Trophoblast cell (in vitro differentiated cells and primary cell): ENCODE results near the gene PPIP5K1.

Experiments
- DNase-seq, 2 donors: peaks; one replicate each; pipeline ENCODE4 v3.0.0-alpha.2; 2016
- H2AFZ ChIP-seq: 2 replicates; pipeline ENCODE4 v1.6.1; 2013; ENCODE audit warnings: low read length, moderate library complexity, mild to moderate bottlenecking; ENCODE audit not compliant: insufficient read depth, poor library complexity
- H2AK5ac ChIP-seq: 2 replicates; pipeline ENCODE4 v1.6.1; 2013; ENCODE audit warnings: mild to moderate bottlenecking, low read length
- H2BK120ac ChIP-seq: 2 replicates; pipeline ENCODE4 v1.6.1; 2013; ENCODE audit warnings: low read length, mild to moderate bottlenecking, moderate library complexity; ENCODE audit not compliant: insufficient read depth, poor library complexity
- H2BK12ac ChIP-seq: 2 replicates; pipeline ENCODE4 v1.6.1; 2013; ENCODE audit warnings: mild to moderate bottlenecking, low read length, moderate library complexity
- H2BK5ac ChIP-seq: 2 replicates; pipeline ENCODE4 v1.6.1; 2013; ENCODE audit warnings: low read length, low read depth, moderate library complexity, mild to moderate bottlenecking; ENCODE audit not compliant: poor library complexity
- H3K14ac ChIP-seq: 2 replicates; pipeline ENCODE4 v1.6.1; 2013; ENCODE audit warnings: mild to moderate bottlenecking, low read length
- H3K18ac ChIP-seq: 2 replicates; pipeline ENCODE4 v1.6.1; 2013; ENCODE audit warnings: mild to moderate bottlenecking, low read length
- H3K23ac ChIP-seq: 2 replicates; pipeline ENCODE4 v1.6.1; 2013; ENCODE audit warnings: low read length
- H3K27ac ChIP-seq: 2 replicates; pipeline ENCODE4 v1.5.1; 2013; ENCODE audit warnings: low read depth, mild to moderate bottlenecking, inconsistent platforms, low read length, moderate library complexity
- H3K27me3 ChIP-seq: 2 replicates; pipeline ENCODE4 v1.6.1; 2013; ENCODE audit warnings: inconsistent platforms, mild to moderate bottlenecking, low read length, moderate library complexity; ENCODE audit not compliant: insufficient read depth
- H3K36me3 ChIP-seq, 2 experiments: 1 replicate in 1 of 2; 2 replicates in 1 of 2; pipeline ENCODE4 v1.6.1; 2013; ENCODE audit warnings: low read length in 2 of 2, mild to moderate bottlenecking in 2 of 2, moderate library complexity in 1 of 2; ENCODE audit not compliant: insufficient read depth in 2 of 2, control insufficient read depth in 1 of 2
- H3K4ac ChIP-seq: 2 replicates; pipeline ENCODE4 v1.6.1; 2013; ENCODE audit warnings: low read depth, mild to moderate bottlenecking, low read length, moderate library complexity
- H3K4me1 ChIP-seq, 2 experiments: 1 replicate in 1 of 2; 2 replicates in 1 of 2; pipeline ENCODE4 v1.6.1; 2013; ENCODE audit warnings: low read length in 2 of 2, mild to moderate bottlenecking in 2 of 2, moderate library complexity in 1 of 2; ENCODE audit not compliant: insufficient read depth in 2 of 2, control insufficient read depth in 1 of 2
- H3K4me2 ChIP-seq: 2 replicates; pipeline ENCODE4 v1.6.1; 2013; ENCODE audit warnings: inconsistent platforms, mild to moderate bottlenecking, low read length, moderate library complexity
- H3K4me3 ChIP-seq: 2 replicates; pipeline ENCODE4 v1.5.1; 2013; ENCODE audit warnings: mild to moderate bottlenecking, low read depth, low read length, inconsistent platforms
- H3K79me1 ChIP-seq: one replicate; pipeline ENCODE4 v1.6.1; 2013; ENCODE audit warnings: low read length
- H3K79me2 ChIP-seq: 2 replicates; pipeline ENCODE4 v1.6.1; 2013; ENCODE audit warnings: low read length, mild to moderate bottlenecking; ENCODE audit not compliant: control insufficient read depth, insufficient read depth, poor library complexity
- H3K9ac ChIP-seq: 2 replicates; pipeline ENCODE4 v1.6.1; 2013; ENCODE audit warnings: mild to moderate bottlenecking, low read length
- H3K9me3 ChIP-seq: 2 replicates; pipeline ENCODE4 v1.6.1; 2013; ENCODE audit warnings: low read depth, mild to moderate bottlenecking, control low read depth, inconsistent platforms, low read length; ENCODE audit not compliant: insufficient read depth
- H4K12ac ChIP-seq: 2 replicates; pipeline ENCODE4 v1.6.1; 2013; ENCODE audit warnings: low read depth, mild to moderate bottlenecking, low read length, moderate library complexity
- H4K8ac ChIP-seq: 2 replicates; pipeline ENCODE4 v1.6.1; 2013; ENCODE audit warnings: low read depth, mild to moderate bottlenecking, low read length, moderate library complexity
- H4K91ac ChIP-seq: one replicate; pipeline ENCODE4 v1.6.1; 2013; ENCODE audit warnings: low read depth, mild to moderate bottlenecking, low read length, moderate library complexity
- WGBS: extraction: QIAGEN DNeasy Blood & Tissue Kit; methylation state at CpG from one replicate; pipeline ENCODE4 v1.1.7; 2013; ENCODE audit warnings: missing lambda C conversion rate; ENCODE audit not compliant: insufficient read length, insufficient coverage; ENCODE audit errors: extremely low coverage; 5-methylcytosine and 5-hydroxymethylcytosine counted together

Gene PPIP5K1

GRCh38 chr15:43528542-43529007 lies 61.4 kb downstream of the PPIP5K1 start:
- Histone ChIP-seq H3K4me3 (no peak overlapping the region), H3K27ac (no peak overlapping the region), H2BK12ac (no peak overlapping the region), H3K4me1 (no peaks in the 10 kb centered on the region), H3K14ac (no peak overlapping the region), H3K9me3 (no peaks in the 10 kb centered on the region), H4K91ac (no peak overlapping the region), H3K79me1 (no peaks in the 10 kb centered on the region), H2AK5ac (no peak overlapping the region), H3K4ac (no peak overlapping the region), H3K36me3 (peaks cover 0 to 7% of the 10 kb centered on the region in 2 experiments), H2AFZ (no peak overlapping the region), H3K27me3 (no peaks in the 10 kb centered on the region), H3K4me2 (no peak overlapping the region), H3K23ac (no peak overlapping the region), H3K79me2 (no peaks in the 10 kb centered on the region), H2BK5ac (no peak overlapping the region), H3K9ac (no peak overlapping the region), H2BK120ac (no peak overlapping the region), H4K12ac (no peak overlapping the region), H3K18ac (no peak overlapping the region), H4K8ac (no peak overlapping the region)
- DNase-seq: no peak
- no CpG with 5 or more reads among the region's 11 CpGs for WGBS

GRCh38 chr15:43527802-43528541 lies 62.0 kb downstream of the PPIP5K1 start:
- Histone ChIP-seq H2BK120ac (no peak overlapping the region), H3K4me2 (no peak overlapping the region), H2AFZ (no peak overlapping the region), H3K36me3 (peaks cover 2 to 9% of the 10 kb centered on the region in 2 experiments), H3K9me3 (no peaks in the 10 kb centered on the region), H3K79me1 (no peaks in the 10 kb centered on the region), H4K12ac (no peak overlapping the region), H3K4me3 (no peak overlapping the region), H3K9ac (no peak overlapping the region), H3K27me3 (no peaks in the 10 kb centered on the region), H3K4me1 (no peaks in the 10 kb centered on the region), H3K18ac (no peak overlapping the region), H3K14ac (no peak overlapping the region), H2AK5ac (no peak overlapping the region), H3K23ac (no peak overlapping the region), H3K4ac (no peak overlapping the region), H3K79me2 (no peaks in the 10 kb centered on the region), H2BK5ac (no peak overlapping the region), H4K91ac (no peak overlapping the region), H4K8ac (no peak overlapping the region), H2BK12ac (no peak overlapping the region), H3K27ac (no peak overlapping the region)
- DNase-seq: no peak
- WGBS: no CpG with 5 or more reads among the region's 12 CpGs

- no peaks in the 10 kb centered on the region for H3K27me3 ChIP-seq
- no peak overlapping the region for H2AK5ac ChIP-seq
- no peak overlapping the region for H4K91ac ChIP-seq
- DNase-seq: no peak
- H4K8ac ChIP-seq: no peak overlapping the region
- H3K4me1 ChIP-seq: no peaks in the 10 kb centered on the region
- peaks cover 4 to 9% of the 10 kb centered on the region in 2 experiments for H3K36me3 ChIP-seq
- H2AFZ ChIP-seq: no peak overlapping the region
- no peaks in the 10 kb centered on the region for H3K79me1 ChIP-seq
- H3K23ac ChIP-seq: no peak overlapping the region
- no peak overlapping the region for H3K4me3 ChIP-seq
- no peaks in the 10 kb centered on the region for H3K79me2 ChIP-seq
- no peak overlapping the region for H3K9ac ChIP-seq
- no peaks in the 10 kb centered on the region for H3K9me3 ChIP-seq
- no peak overlapping the region for H2BK120ac ChIP-seq
- H4K12ac ChIP-seq: no peak overlapping the region
- WGBS: no CpG with 5 or more reads among the region's 9 CpGs
- no peak overlapping the region for H3K18ac ChIP-seq
- no peak overlapping the region for H3K4me2 ChIP-seq
- no peak overlapping the region for H2BK5ac ChIP-seq
- no peak overlapping the region for H3K14ac ChIP-seq
- H3K4ac ChIP-seq: no peak overlapping the region
- H2BK12ac ChIP-seq: no peak overlapping the region
- no peak overlapping the region for H3K27ac ChIP-seq
These were observed 62.8 kb downstream of the PPIP5K1 start for GRCh38 chr15:43527016-43527801.

GRCh38 chr15:43526261-43526930 lies 63.6 kb downstream of the PPIP5K1 start:
- Histone ChIP-seq H3K23ac (no peak overlapping the region), H3K4me1 (no peaks in the 10 kb centered on the region), H3K4me3 (no peak overlapping the region), H3K9ac (no peak overlapping the region), H3K27ac (no peak overlapping the region), H3K18ac (no peak overlapping the region), H3K9me3 (no peaks in the 10 kb centered on the region), H4K8ac (no peak overlapping the region), H2AFZ (no peak overlapping the region), H3K79me1 (no peaks in the 10 kb centered on the region), H3K4me2 (no peak overlapping the region), H2BK120ac (no peak overlapping the region), H3K4ac (no peak overlapping the region), H3K14ac (no peak overlapping the region), H3K36me3 (peaks cover 11 to 14% of the 10 kb centered on the region in 2 experiments), H3K79me2 (no peaks in the 10 kb centered on the region), H2BK12ac (no peak overlapping the region), H2AK5ac (no peak overlapping the region), H4K12ac (no peak overlapping the region), H2BK5ac (no peak overlapping the region), H3K27me3 (no peaks in the 10 kb centered on the region), H4K91ac (no peak overlapping the region)
- no CpG with 5 or more reads among the region's 11 CpGs for WGBS
- peak in 1 of 2 donors; percentile 44 for DNase-seq
